Stimulated activated CD8-positive, alpha-beta memory T cell treated with anti-CD3 and anti-CD28 coated beads, Interleukin-7, amount 100 ng/mL, for 48 hours (primary cell): ENCODE results near the gene PKP4.

Experiments used
- DNase-seq, 2 donors: peaks; one replicate each; pipeline ENCODE4 v3.0.0-alpha.2; 2020; ENCODE audit warnings: low read depth in 1 of 2; ENCODE audit errors: extremely low read depth in 1 of 2

PKP4 gene

DNA sequence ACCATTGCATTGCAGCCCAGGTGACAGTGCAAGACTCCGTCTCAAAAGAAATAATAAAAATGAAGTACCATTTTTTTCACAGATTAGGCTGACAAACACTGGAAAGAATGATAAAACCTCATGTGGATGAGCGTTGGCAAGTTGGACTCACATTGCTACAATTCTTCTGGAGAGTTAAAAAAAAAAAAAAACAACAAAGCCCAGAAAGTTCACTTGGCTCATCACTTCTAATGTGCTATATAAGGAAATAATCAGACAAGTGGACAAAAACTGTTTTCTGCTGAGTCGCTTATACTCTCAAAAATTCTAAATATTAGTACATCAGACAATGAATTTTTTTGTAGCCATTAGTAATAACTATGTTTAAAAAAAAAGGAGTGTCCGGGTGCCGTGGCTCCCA lies 38.4 kb downstream of the PKP4 start:
- no peak for DNase-seq

- no peak for DNase-seq
Measured at GRCh38 chr2:158496986-158497385, 40.2 kb downstream of the PKP4 start.

DNA sequence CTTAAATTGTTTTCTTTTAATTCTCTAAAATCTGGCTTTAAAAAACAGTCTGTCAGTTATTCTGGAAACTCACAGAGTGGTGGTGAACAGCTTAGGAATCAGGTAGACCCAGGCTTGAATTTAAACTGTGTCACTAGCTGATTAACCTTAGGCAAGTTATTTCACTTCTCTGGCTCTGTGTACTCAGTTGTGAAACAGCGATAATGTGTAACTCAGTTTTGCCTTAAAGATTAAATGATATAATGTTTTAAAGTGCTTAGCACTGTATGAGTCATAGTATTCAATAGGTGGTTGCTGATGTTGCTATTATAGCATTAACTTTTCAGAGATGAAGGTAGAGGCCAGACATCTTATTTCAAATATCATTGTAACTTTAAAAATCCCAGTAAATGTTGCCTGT lies 40.7 kb downstream of the PKP4 start:
- no peak for DNase-seq

DNA sequence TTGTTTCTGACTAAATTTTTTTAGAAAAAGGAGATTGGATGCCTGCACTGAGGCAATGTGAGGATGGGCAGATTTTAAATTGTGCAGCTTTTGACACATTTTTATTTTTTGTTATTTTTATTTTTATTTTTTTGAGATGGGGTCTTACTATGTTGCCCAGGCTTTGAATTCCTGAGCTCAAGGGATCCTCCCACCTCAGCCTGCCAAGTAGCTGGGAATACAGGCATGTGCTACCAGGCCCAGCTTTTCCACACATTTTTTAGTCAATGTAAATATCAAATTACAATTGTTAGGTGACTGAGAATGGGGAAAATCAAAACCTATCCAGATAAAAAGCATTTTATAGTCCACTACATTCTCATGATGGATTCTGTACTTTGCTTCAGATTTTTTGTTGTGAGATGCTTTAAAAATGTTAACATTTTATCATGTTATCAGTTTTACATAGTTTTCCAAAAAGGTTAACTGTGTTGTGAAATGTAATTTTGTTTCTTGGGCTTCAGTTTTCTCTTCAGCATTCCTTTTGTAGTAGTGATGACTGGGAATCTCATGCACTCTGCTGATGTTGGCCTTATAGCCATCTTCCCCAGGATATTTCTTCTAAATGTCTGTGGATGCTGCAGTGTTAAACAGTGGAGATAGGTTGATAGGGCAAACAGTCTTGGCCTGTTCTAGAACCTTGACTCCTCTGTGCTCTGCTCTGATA lies 41.4 kb downstream of the PKP4 start:
- DNase-seq, result no peak

GRCh38 chr2:158498749-158499136 lies 42.0 kb downstream of the PKP4 start:
- DNase-seq, result no peak

- no peak for DNase-seq
Measured at GRCh38 chr2:158499383-158499782, 42.6 kb downstream of the PKP4 start.

DNA sequence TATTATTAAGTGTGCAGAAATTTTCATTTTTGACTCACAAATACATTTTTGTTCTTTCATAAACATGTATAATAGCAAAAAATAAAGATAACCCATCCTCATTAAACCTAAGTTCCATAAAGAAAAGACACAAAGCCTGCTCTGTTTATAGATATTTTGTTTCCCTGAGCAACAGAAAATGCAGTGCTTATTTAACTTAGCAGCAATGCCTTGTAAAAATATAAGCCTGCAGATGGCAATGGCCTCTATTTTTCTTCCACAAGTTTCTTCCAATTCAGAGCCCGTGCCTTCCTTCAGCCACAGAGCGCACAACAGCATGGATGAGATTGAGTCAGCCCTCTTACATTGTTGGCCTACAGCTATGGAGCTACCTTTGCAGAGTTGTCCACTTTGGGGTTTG lies 43.6 kb downstream of the PKP4 start:
- no peak for DNase-seq

- DNase-seq, result no peak
Measured at GRCh38 chr2:158501301-158501700, 44.5 kb downstream of the PKP4 start.

- DNase-seq, result no peak
Measured at GRCh38 chr2:158502974-158503373, 46.2 kb downstream of the PKP4 start.

DNA sequence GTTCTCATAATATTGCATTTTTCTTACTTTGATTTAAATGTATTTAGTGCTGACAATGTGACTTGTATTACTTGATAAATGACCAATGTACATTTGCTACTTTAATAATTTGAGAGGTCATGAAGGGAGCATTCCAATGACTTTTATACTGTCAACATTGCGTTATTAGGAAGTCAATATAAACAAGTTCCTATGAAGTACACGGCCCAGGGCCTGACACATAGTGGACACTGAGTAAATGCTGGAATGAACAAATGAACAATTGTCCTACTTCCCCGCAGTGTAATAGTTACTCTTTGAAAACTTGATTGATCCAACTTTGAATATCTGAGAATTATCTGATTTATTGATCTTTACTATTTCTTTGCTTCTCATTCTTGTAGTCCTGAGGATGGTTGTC lies 47.3 kb downstream of the PKP4 start:
- DNase-seq, result no peak

- no peak for DNase-seq
Measured at GRCh38 chr2:158505448-158505934, 48.7 kb downstream of the PKP4 start.

- no peak for DNase-seq
Measured at GRCh38 chr2:158507141-158507540, 50.4 kb downstream of the PKP4 start.

DNA sequence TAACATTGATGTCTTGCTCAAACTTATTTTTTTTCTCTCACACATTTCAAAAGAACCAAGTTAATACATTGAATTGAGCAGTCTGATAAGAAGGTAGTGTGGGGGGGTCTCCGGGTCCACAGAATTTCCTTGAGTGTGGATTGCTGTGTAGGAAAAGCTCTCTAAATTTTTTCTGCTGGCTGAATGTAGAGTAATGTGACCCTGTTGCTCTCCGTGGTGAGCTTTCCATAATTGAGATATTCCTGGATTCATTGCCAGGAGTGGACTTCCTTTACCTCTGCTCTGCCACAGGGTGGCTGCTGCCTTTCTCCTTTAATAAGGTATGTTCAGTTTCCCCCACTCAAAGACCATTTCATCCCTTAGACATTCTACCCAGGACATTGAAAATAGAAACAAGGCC lies 50.9 kb downstream of the PKP4 start:
- DNase-seq, result no peak

DNA sequence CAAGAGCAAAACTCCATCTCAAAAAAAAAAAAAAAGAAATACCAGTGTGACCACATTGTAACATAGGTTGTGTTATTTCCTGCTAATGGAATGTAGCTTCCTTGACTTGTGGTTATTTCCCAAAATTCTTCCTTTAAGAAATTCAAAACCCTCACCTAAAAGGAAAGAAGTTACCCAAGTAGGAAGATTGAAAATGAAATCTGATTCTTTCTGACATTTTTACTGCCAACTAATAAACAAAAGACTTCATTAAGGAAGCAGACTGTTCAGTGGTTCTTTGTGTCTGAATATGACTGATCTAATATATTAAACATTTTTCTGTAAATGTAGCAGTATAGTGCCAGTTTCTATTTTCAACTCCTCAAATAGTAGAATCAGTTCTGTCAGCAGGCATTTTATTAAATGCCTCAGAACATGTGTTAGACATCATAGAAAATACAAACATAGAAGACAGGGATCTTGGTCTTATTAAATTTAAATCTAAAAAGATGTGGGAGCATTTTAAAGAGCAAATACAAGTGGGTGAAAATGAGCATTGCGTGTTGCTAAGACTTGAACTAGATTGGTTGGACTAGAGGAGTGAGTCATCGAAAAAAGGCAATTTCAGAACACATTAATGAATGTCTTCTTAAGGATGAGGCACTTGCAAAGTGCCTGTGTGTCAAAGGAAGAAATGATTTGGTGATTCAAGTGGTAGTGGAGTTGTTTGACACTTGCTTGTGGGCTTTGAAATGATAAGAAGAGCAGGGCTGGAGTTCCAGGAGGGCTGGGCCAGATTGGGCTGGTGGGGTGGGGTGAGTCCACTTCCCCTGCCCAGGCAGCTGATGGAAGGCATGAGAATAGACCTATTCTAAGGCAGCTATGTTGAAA lies 53.4 kb downstream of the PKP4 start:
- no peak for DNase-seq

GRCh38 chr2:158510887-158511286 lies 54.1 kb downstream of the PKP4 start:
- no peak for DNase-seq

GRCh38 chr2:158511706-158512105 lies 55.0 kb downstream of the PKP4 start:
- DNase-seq, result no peak

DNA sequence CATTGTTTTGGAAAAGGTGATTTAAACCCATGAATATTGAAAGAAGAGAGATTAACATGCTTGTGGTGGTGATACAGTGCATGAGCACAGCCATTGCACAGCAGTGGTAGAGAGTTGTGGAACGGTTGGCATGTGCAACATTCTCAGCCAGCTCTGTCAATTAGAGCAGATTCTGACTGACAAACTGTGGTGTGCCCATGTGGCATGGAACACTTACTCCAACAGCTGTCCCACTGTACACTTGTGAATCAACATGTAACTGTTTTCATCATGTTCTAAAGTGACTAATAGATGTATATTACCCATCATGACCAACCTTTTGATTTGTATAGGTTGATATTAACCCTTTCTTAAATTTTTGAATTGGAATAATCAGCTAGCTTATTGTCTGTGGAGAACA lies 55.6 kb downstream of the PKP4 start:
- no peak for DNase-seq

GRCh38 chr2:158513841-158514240 lies 57.1 kb downstream of the PKP4 start:
- no peak for DNase-seq

DNA sequence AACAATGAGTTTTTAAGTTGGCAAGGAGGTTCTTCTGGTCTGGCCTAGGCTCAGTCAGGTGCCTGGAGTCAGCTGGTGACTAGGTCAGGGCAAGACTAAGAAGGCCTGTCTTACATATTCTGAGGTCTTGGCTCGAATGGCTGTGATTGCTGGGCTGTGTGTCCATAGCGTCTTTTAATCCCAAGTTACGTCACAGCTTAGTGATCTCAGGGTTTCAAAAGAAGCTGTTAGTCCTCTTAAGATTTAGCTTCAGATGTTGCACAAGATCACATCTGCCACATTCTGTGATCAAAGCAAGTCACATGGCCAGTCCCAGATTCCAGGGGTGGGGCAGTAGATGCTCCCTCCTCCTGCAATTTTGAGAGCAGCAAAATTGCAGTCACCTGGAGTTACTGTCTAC lies 61.3 kb downstream of the PKP4 start:
- DNase-seq, result no peak

DNA sequence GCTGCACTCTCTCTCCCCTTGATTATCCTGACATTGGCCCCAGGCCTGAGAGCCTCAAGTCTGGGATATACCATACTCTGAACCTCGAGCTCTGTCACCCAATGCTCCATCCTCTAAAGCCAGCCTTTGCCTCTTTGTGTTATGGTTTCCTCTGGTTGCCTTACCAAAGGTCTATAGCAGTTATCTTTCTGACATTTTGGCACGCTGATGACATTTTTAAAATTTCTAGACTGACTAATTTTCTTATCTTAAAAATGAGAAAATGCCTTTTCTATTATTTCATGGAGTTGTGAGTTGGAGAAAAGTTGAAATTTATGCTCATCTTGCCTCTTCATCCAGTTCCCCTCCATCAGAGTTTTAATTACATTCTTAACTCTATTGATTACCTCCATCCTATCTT lies 62.7 kb downstream of the PKP4 start:
- DNase-seq, result no peak

GRCh38 chr2:158529379-158530259 lies 72.9 kb downstream of the PKP4 start:
- no peak for DNase-seq
